ENCODE results near the gene TRIM24.

DNA sequence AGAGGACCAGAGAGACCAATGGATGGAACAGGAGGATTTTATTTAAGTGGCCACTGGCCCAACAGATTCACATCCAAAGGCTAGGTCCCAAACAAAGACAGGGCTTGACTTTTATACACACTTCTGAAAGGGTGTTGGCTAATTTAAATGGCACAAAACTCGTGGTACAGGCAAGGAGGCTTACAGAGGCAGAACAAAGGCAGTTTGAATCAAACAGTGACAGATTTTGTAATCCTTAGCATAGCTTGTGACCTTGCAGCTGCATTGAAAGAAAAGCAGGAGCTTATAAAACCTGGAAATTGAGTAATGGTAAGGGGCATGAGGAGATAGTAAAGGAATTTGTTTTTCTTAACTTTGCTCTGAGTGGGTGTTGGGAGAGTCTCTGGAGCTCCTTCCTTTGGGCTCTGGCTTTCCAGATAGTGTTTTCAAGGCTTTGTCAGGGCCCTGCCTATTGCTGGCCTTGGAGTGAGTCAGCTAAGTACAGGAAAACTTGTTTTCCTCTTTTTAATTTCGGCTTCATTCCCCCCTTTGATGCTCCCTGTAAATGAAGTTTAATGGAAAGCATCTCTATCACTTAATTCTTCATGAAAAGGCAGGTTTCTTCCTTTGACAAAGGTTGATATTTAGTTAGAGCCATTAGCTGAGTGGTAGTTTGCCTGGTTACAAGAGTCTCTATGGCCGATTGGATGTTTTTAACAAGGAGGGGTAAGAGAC, 96.9 kb downstream of the TRIM24 start:
- no peak for TF ChIP-seq CTCF (conservative IDR thresholded peaks at IDR 0.05; ENCODE audit: low read length)
- no peak for TF ChIP-seq EZH2phosphoT487 (IDR thresholded peaks at IDR 0.05; ENCODE audit: borderline replicate concordance)
